Measurements from ENCODE around the gene KRT4. TPM values are rescaled to one million over a fixed set of nuclear protein-coding genes. Genes with fewer than 3 reads are reported as not detected.

KRT4 gene
- total RNA-seq, 4 donors from 2014 or later = not detected

DNA sequence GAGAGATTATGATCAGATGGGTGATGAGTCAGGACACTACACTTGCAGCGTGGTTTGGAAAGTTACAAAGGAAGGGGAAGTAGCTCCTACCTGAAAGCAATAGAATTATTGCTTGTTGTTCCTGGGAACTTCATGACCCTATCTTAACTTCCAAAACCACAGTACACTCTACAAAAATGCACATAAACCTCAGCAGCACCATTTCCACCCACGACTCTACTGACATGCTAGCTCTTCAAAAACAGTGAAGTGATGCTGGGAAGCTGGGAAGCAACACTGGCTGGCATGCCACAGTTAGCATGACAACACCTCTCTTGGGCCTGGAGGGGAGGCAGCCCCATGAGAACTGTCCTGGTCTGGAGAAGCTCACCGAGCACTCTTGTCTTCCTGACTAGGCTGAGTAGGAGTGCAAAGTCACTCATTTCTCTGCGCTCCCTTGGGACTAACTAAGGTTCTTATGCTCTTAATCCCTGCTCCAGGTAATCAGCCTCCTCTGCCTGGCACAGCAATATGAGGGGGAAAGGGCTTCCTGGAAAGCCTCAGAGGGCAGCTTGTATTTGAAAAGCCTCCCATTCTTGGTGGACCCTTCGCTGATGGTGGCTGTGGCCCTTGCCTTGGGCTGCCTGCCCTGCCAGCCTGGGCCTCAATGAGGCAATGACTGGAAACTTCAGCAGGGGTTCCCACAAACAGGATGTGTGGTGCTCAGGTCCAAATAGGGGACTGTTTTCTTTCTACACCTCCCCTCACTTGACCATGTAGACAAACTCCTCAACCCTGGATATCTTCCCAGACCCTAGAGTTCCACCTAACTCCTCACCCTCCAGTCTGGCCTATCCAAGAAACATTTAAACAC is 19.2 kb downstream of the KRT4 start:
- no peak overlapping the region for H3K27ac ChIP-seq
- peaks cover 0 to 19% of the 10 kb centered on the region in 2 donors for H3K27me3 ChIP-seq
- H3K4me1 ChIP-seq = peaks cover 0 to 9% (median 0%) of the 10 kb centered on the region in 4 donors
- no peak overlapping the region for H3K4me3 ChIP-seq
- 87 to 88% methylated on average over 5 of the region's 5 CpGs for WGBS, 2 donors
- H3K36me3 ChIP-seq = no peaks in the 10 kb centered on the region
- no peak for TF ChIP-seq EP300 (IDR thresholded peaks at IDR 0.05)
- TF ChIP-seq, protein P1, sequence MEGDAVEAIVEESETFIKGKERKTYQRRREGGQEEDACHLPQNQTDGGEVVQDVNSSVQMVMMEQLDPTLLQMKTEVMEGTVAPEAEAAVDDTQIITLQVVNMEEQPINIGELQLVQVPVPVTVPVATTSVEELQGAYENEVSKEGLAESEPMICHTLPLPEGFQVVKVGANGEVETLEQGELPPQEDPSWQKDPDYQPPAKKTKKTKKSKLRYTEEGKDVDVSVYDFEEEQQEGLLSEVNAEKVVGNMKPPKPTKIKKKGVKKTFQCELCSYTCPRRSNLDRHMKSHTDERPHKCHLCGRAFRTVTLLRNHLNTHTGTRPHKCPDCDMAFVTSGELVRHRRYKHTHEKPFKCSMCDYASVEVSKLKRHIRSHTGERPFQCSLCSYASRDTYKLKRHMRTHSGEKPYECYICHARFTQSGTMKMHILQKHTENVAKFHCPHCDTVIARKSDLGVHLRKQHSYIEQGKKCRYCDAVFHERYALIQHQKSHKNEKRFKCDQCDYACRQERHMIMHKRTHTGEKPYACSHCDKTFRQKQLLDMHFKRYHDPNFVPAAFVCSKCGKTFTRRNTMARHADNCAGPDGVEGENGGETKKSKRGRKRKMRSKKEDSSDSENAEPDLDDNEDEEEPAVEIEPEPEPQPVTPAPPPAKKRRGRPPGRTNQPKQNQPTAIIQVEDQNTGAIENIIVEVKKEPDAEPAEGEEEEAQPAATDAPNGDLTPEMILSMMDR (IDR thresholded peaks at IDR 0.05) = no peak
- TF ChIP-seq POLR2A (IDR thresholded peaks at IDR 0.05) = no peak
- no peak for DNase-seq (ENCODE audit: low spot score in 2 of 2)
- no peaks in the 10 kb centered on the region for H3K9me3 ChIP-seq

DNA sequence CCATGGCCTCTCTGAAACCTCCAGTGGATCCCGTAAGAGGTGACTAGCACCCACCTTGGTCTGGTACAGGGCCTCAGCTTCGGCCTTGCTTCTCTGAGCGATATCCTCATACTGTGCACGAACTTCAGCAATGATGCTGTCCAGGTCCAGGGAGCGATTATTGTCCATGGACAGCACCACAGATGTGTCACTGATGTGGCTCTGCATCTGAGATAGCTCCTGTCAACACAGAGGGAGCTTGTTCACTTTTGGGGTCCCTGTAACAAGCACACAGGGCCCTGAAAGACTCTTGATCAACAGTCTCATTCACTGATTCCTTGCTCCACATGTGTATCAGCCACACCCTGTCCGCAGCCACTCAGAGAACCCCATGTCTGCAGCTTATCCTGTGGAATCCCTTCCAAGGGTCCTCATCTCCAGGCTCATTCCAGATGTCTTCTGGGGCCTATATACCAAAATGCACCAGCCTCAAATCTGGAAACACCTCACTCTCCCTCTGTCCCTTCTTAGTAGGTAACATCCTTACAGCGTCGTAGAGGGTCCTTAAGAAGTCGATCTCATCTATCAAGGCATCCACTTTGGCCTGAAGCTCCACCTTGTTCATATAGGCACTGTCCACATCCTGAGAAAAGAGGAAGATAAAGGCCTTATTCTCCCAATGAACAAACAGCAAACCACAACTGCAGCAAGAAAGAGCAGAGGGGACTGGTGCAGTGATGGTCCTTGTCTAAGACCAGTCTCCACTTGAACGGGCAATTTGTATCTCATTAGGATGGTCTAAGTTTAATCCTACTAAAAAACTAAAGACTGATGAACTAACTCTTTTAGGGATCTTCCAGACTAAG is 21.5 kb downstream of the KRT4 start:
- no peaks in the 10 kb centered on the region for H3K36me3 ChIP-seq
- H3K4me3 ChIP-seq = no peak overlapping the region
- H3K27ac ChIP-seq = no peak overlapping the region
- 89 to 90% methylated on average over 9 to 10 of the region's 10 CpGs for WGBS, 2 donors
- peaks cover 0 to 32% of the 10 kb centered on the region in 2 donors for H3K27me3 ChIP-seq
- no peak for DNase-seq (ENCODE audit: low spot score in 2 of 2)
- H3K4me1 ChIP-seq = peaks cover 0 to 9% (median 0%) of the 10 kb centered on the region in 4 donors
- TF ChIP-seq, protein P1 (IDR thresholded peaks at IDR 0.05) = no peak
- no peak for TF ChIP-seq POLR2A (IDR thresholded peaks at IDR 0.05)
- TF ChIP-seq EP300 (IDR thresholded peaks at IDR 0.05) = no peak
- H3K9me3 ChIP-seq = no peaks in the 10 kb centered on the region

DNA sequence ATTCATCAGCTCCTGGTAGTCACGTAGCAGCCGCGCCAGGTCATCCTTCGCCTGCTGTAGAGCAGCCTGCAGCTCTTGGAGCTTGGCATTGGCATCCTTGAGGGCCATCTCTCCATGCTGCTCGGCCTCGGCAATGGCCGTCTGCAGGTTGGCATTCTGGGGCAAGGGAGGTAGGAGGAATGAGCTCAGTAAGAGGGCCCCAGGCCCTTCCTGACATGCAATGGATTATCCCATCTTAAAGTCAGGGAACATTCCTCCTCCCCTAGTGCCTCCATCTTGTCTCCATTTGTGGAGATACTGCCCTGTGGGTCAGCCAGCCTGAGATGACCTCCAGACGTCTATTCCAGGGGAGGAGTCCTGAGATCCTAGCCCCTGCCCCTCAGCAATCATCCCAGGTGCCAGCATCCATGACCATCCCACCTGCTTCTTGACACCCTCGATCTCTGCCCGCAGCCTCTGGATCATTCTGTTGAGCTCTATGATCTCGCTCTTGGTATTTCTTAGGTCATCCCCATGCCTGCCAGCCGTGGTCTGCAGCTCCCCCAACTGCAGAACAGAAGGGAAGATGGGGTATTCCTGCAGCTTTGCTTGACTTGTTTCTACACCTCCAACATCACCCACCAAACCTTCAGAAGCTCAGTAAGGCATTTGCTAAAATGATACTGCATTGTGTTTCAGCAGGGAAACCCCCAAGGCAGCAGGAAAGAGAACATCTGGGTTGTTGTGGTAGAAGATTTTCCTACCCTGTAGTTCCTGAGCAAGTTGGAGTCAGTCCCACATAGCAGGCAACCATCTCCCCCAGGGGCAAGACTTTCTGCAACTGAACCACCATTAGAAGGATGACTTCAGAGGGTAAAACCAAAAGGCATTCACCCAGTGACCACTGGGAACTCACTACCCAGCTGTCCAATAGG is 22.4 kb downstream of the KRT4 start:
- H3K9me3 ChIP-seq = no peaks in the 10 kb centered on the region
- H3K4me1 ChIP-seq = peaks cover 0 to 9% (median 0%) of the 10 kb centered on the region in 4 donors
- peaks cover 0 to 32% of the 10 kb centered on the region in 2 donors for H3K27me3 ChIP-seq
- WGBS, 2 donors = 90 to 91% methylated on average over 12 of the region's 12 CpGs
- H3K36me3 ChIP-seq = no peaks in the 10 kb centered on the region
- no peak for DNase-seq (ENCODE audit: low spot score in 2 of 2)
- no peak overlapping the region for H3K27ac ChIP-seq
- H3K4me3 ChIP-seq = no peak overlapping the region
- TF ChIP-seq POLR2A (IDR thresholded peaks at IDR 0.05) = no peak
- TF ChIP-seq, protein P1 (IDR thresholded peaks at IDR 0.05) = no peak
- TF ChIP-seq EP300 (IDR thresholded peaks at IDR 0.05) = no peak

DNA sequence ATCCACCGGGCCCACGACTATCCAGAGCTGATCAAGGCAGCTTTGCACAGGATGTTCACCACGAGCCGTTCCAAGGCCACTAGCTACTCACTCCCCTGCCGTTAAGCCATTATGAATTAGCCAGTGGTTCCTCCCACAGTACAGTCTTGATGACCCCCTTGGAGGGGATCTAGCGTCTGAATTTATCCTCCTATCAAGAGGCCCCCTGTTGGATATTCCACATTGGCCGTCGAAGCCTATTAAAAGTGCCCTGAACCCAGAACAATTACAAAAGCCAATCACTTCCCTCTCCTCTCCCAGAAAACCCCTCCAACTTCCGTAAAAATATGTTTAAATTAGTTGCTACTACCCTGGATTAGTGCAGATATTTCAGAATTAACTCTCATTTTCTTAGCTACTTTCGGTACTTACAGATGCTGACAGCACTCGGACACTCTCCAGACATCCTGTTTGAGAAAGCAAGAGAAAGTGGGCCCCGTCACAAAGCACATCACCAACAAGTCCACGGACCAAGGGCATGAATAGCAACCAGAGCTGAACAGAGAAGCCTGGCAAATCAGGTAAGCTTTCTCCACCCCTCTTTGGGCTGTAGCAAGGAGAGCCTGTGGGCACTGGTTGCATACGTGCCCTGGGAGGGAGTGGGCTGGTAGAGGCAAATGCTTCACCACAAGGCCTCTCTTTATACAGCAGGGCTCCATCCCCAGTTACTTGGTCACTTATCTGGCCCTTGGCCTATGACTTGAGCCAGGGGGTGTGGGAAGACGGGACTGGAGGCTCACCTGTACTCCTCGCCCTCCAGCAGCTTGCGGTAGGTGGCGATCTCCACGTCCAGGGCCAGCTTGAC is 23.3 kb downstream of the KRT4 start:
- H3K36me3 ChIP-seq = no peaks in the 10 kb centered on the region
- no peak overlapping the region for H3K4me3 ChIP-seq

More for the DNA sequence above, 23.3 kb downstream of the KRT4 start:
- Histone ChIP-seq H3K4me1 (peaks cover 0 to 9% (median 0%) of the 10 kb centered on the region in 4 donors), H3K9me3 (no peaks in the 10 kb centered on the region), H3K27me3 (peaks cover 0 to 32% of the 10 kb centered on the region in 2 donors), H3K27ac (no peak overlapping the region)
- WGBS, 2 donors = 59 to 64% methylated on average over 16 to 19 of the region's 19 CpGs
- DNase-seq (ENCODE audit: low spot score in 2 of 2) = no peak
- no peak for TF ChIP-seq POLR2A (IDR thresholded peaks at IDR 0.05)
- TF ChIP-seq, protein P1 (IDR thresholded peaks at IDR 0.05) = no peak
- TF ChIP-seq EP300 (IDR thresholded peaks at IDR 0.05) = no peak

Measured in tibial nerve (tissue), 4 donors.